ENCODE data around the gene RANGAP1.

The RANGAP1 gene

GRCh38 chr22:41215926-41216325 lies 70.1 kb downstream of the RANGAP1 start:
- DNase-seq, result no peak
- in situ Hi-C loops (cut with MboI; ENCODE audit: low pct_unique_long_range_greater_than_20kb, low sequenced_read_pairs), result no loop called here

- DNase-seq, result no peak
- in situ Hi-C loops (cut with MboI; ENCODE audit: low pct_unique_long_range_greater_than_20kb, low sequenced_read_pairs), result no loop called here
Measured at GRCh38 chr22:41215409-41215808, 70.6 kb downstream of the RANGAP1 start.

- DNase-seq, result no peak
- in situ Hi-C loops (cut with MboI; ENCODE audit: low pct_unique_long_range_greater_than_20kb, low sequenced_read_pairs), result no loop called here
Measured at GRCh38 chr22:41206719-41207118, 79.3 kb downstream of the RANGAP1 start.

- DNase-seq, result peak; percentile 98
- in situ Hi-C loops (cut with MboI; ENCODE audit: low pct_unique_long_range_greater_than_20kb, low sequenced_read_pairs), result no loop called here
Measured at GRCh38 chr22:41204992-41205900, 80.7 kb downstream of the RANGAP1 start, which contains the start of gene L3MBTL2. TSS of gene L3MBTL2 (plus strand) at chr22:41205312. CDS start at chr22:41205363, 51 bp downstream.

GRCh38 chr22:41204066-41204465 lies 81.9 kb downstream of the RANGAP1 start:
- in situ Hi-C loops (cut with MboI; ENCODE audit: low pct_unique_long_range_greater_than_20kb, low sequenced_read_pairs), result no loop called here
- DNase-seq, result no peak

- DNase-seq, result no peak
- in situ Hi-C loops (cut with MboI; ENCODE audit: low pct_unique_long_range_greater_than_20kb, low sequenced_read_pairs), result no loop called here
Measured at GRCh38 chr22:41203118-41203517, 82.9 kb downstream of the RANGAP1 start.

- DNase-seq, result no peak
- in situ Hi-C loops (cut with MboI; ENCODE audit: low pct_unique_long_range_greater_than_20kb, low sequenced_read_pairs), result no loop called here
Measured at GRCh38 chr22:41201141-41201540, 84.8 kb downstream of the RANGAP1 start.

GRCh38 chr22:41198027-41198580 lies 87.9 kb downstream of the RANGAP1 start:
- no peak for DNase-seq
- in situ Hi-C loops (cut with MboI; ENCODE audit: low pct_unique_long_range_greater_than_20kb, low sequenced_read_pairs), result no loop called here

GRCh38 chr22:41197038-41197972 lies 88.7 kb downstream of the RANGAP1 start:
- DNase-seq, result peak; percentile 79
- in situ Hi-C loops (cut with MboI; ENCODE audit: low pct_unique_long_range_greater_than_20kb, low sequenced_read_pairs), result no loop called here

Data from KBM-7 (cell line).